WERI-Rb-1 (cell line): Measurements from ENCODE around the gene FBXO33.

ENCODE experiments used
- DNase-seq: peaks from one replicate; pipeline ENCODE4 v3.0.0-alpha.2; 2020
- H3K27ac ChIP-seq: fragments of 250-450 bp; sonication (Bioruptor Pico); 2 replicates; pipeline ENCODE4 v1.5.1; 2020; ENCODE audit warnings: mild to moderate bottlenecking, moderate library complexity
- H3K27me3 ChIP-seq: fragments of 250-450 bp; sonication (Bioruptor Pico); 2 replicates; pipeline ENCODE4 v1.5.1; 2021; ENCODE audit warnings: mild to moderate bottlenecking, low read depth, moderate library complexity; ENCODE audit not compliant: insufficient read depth, severe bottlenecking
- H3K36me3 ChIP-seq: fragments of 250-450 bp; sonication (Bioruptor Pico); 2 replicates; pipeline ENCODE4 v1.5.1; 2020; ENCODE audit warnings: mild to moderate bottlenecking, moderate library complexity
- H3K4me3 ChIP-seq: 2 replicates; pipeline ENCODE4 v1.5.1; 2011; ENCODE audit warnings: low read depth, mild to moderate bottlenecking, control low read depth, low read length
- H3K9me3 ChIP-seq: fragments of 250-450 bp; sonication (Bioruptor Pico); 2 replicates; pipeline ENCODE4 v1.5.1; 2021; ENCODE audit warnings: mild to moderate bottlenecking, moderate library complexity; ENCODE audit not compliant: severe bottlenecking
- CTCF ChIP-seq: IDR thresholded peaks from 2 replicates; pipeline ENCODE4 v1.5.1; 2011; ENCODE audit warnings: low read depth, mild to moderate bottlenecking, control low read depth, inconsistent platforms, low read length

The FBXO33 gene

GRCh38 chr14:39393289-39393688, 38.9 kb downstream of the FBXO33 start:
- no peak for DNase-seq
- Histone ChIP-seq H3K36me3 (no peaks in the 10 kb centered on the region; the same call in 1 of the 2 replicates), H3K27me3 (no peaks in the 10 kb centered on the region), H3K27ac (no peak overlapping the region), H3K9me3 (no peaks in the 10 kb centered on the region), H3K4me3 (no peak overlapping the region)
- TF ChIP-seq CTCF: no peak

- no peak overlapping the region for H3K27ac ChIP-seq
- H3K36me3 ChIP-seq: no peaks in the 10 kb centered on the region
- H3K4me3 ChIP-seq: no peak overlapping the region
- H3K9me3 ChIP-seq: no peaks in the 10 kb centered on the region
- no peaks in the 10 kb centered on the region for H3K27me3 ChIP-seq
- no peak for DNase-seq
- TF ChIP-seq CTCF: no peak
These were observed 48.1 kb downstream of the FBXO33 start for GRCh38 chr14:39384177-39384576.

GRCh38 chr14:39383741-39384140, 48.5 kb downstream of the FBXO33 start:
- Histone ChIP-seq H3K36me3 (no peaks in the 10 kb centered on the region), H3K27ac (no peak overlapping the region), H3K27me3 (no peaks in the 10 kb centered on the region), H3K9me3 (no peaks in the 10 kb centered on the region), H3K4me3 (no peak overlapping the region)
- TF ChIP-seq CTCF: no peak
- DNase-seq: no peak

- no peak overlapping the region for H3K4me3 ChIP-seq
- no peaks in the 10 kb centered on the region for H3K27me3 ChIP-seq
- no peak overlapping the region for H3K27ac ChIP-seq
- H3K36me3 ChIP-seq: no peaks in the 10 kb centered on the region
- H3K9me3 ChIP-seq: no peaks in the 10 kb centered on the region
- no peak for TF ChIP-seq CTCF
- DNase-seq: no peak
These were observed 49.1 kb downstream of the FBXO33 start for GRCh38 chr14:39383026-39383660.

GRCh38 chr14:39382463-39382862, 49.8 kb downstream of the FBXO33 start:
- H3K27me3 ChIP-seq: no peaks in the 10 kb centered on the region
- DNase-seq: no peak
- H3K27ac ChIP-seq: no peak overlapping the region
- no peaks in the 10 kb centered on the region for H3K9me3 ChIP-seq
- no peak for TF ChIP-seq CTCF
- no peak overlapping the region for H3K4me3 ChIP-seq
- no peaks in the 10 kb centered on the region for H3K36me3 ChIP-seq

GRCh38 chr14:39381366-39381765, 50.9 kb downstream of the FBXO33 start:
- Histone ChIP-seq H3K27me3 (no peaks in the 10 kb centered on the region), H3K27ac (no peak overlapping the region), H3K4me3 (no peak overlapping the region), H3K36me3 (no peaks in the 10 kb centered on the region), H3K9me3 (no peaks in the 10 kb centered on the region)
- TF ChIP-seq CTCF: no peak
- no peak for DNase-seq
